CD4-positive, alpha-beta T cell treated with Interferon gamma for 1 hour (primary cell): ENCODE measurements around the gene KRTAP5-7.
"Not testable (repeated sequence)": the region's sequence is repeated elsewhere in the genome, so short reads cannot be mapped to it uniquely, and the experiment has no call there.

Experiments used
- DNase-seq: peaks from one replicate; pipeline ENCODE4 v3.0.0-alpha.2; 2020

KRTAP5-7 gene

GRCh38 chr11:71564430-71564829, 37.4 kb downstream of the KRTAP5-7 start:
- DNase-seq: no peak

DNA sequence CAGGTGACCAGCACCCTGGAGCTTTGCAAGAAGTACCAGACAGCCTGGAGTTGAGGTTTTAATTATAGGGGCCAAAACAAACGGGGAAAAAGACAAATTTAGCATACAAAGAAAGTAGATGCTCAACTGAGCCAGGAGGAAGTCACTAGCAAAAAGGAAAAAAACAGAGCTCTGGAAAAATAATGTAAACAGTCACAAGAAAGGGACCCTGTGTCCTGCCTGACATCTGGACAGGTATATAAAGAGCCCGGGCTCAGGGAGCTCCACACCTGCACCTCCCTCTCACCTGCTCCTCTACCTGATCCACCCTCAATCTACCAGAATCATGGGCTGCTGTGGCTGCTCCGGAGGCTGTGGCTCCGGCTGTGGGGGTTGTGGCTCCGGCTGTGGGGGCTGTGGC, 38.2 kb downstream of the KRTAP5-7 start, which contains the start of gene KRTAP5-10:
KRTAP5-10 (plus strand) TSS at position 301 of the 400 bp plus-strand sequence; CDS start at position 326, 25 bp downstream.
- DNase-seq: no peak

DNA sequence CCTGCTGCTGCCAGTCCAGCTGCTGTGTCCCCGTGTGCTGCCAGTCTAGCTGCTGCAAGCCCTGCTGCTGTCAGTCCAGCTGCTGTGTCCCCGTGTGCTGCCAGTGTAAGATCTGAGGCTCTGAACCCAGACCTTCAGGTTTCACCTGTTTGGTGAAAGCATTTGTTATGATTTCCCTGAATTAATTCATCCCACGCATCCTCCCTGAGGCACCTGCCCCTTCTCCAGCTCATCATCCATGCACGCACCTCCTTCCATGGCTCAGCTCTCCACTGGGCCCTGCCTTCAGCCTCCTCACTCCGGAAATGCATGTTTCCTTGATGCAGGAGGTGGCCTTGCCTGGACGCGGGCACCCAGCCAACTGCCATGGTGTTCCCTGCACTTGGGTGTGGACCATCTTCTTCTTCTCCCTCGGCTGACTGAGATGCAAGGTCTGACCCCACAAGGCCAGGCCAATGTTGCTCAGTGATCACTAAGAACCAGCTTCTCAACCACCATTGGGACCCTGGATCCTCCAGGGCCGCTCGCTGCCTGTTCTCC, 39.1 kb downstream of the KRTAP5-7 start:
- DNase-seq: no peak

DNA sequence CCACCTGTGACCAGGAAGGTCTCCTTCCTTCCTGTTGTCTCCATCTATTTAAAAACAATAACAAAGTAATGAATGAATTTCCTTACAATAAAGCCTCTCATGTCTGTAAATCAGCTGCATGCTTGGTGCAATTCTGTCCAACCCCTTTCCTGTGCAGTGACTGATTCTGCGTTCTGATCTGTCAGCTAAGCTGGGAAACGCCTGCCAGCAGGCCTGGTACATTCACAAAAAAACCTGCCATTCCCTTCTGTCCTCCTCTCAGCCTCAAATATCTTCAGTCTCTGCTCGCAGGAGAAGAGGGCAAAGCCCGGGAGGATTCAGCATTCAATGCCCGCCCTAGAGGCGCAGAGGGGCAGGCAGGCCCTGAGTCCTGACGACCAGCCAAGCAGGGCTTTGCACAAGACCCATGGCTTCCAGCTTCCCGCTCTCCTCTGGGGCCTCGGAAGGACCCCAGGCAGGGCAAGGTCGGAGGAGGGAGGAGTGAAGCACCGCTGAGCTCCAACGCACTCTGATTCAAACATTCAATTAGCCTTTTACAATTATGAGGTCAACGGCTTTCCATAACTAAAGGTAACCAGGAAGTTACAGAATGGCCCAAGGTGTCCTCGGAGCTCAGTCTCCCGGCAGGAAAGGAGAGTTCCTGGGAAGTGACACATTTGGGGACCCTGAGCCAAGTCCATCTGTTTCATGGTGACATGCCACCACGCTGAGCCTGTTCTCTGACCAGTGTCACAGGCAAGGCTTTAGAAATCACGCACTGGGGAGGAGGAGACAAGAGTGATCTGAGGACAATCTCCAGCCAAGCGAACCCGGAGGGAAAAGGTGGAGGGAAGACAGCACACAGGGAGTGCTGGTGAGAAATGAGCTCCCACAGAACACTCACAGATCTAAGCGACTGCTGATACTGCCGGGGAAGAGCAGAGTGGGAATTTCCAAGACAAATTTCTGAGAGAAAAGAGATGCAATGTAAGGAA, 39.8 kb downstream of the KRTAP5-7 start:
- DNase-seq: not testable (repeated sequence)

- not testable (repeated sequence) for DNase-seq
These were observed 40.6 kb downstream of the KRTAP5-7 start for GRCh38 chr11:71567633-71568032.

GRCh38 chr11:71568704-71569349, 41.8 kb downstream of the KRTAP5-7 start:
- DNase-seq: no peak

DNA sequence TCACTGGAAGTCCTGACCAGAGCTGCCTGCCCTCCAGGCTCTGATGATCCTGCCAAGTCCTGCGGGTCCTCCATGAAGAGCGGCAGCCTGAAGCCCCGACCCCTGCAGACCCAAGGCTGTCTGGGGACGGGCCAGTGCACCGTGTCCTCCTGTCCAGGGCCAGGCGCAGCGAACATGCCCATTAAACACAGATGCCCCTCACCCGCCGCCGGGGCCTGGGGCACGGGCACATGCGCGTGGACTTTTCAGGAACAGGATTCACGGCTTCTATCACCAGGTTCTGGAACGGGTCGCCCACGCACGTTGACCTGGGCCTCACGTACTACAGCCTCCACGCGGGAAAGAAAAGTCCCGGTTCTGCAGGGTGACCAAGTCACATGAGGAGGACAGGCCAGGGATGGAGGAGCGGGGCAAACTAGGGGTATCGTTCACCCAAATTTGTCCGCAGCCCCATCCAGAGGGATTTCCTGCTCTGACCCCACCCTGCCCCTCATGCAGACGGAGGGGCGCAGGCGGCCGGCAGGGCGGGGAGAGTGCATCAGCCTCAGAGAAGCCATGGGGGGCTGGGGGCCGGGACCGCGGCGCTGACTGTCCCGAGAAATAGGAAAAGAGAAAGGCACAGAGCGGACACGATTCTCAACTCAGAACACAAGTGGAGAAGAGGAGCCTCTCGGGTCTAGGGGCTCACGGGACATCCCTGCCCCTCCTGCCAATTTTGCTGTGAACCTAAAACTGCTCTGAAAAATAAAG, 44.2 kb downstream of the KRTAP5-7 start:
- not testable (repeated sequence) for DNase-seq

- no peak for DNase-seq
These were observed 45.7 kb downstream of the KRTAP5-7 start for GRCh38 chr11:71572811-71573210.

DNA sequence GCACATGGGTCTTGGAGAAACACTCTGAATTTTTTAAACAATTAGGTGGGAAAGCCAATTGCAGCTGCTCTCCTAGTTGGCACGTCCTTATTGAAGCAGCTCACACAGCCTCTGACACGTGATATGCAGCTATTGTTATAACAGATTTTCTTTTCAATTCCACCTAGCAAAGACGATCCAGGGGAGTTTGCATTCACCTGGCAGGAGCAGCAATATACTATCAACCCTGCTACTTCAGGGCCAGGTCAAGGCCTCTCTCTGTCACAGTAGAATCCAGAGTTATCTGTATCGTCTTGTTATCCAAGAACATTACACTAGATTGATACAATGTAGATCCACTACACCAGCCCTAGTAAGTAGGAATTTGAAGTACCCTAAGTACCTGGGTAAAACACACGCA, 47.4 kb downstream of the KRTAP5-7 start:
- no peak for DNase-seq

DNA sequence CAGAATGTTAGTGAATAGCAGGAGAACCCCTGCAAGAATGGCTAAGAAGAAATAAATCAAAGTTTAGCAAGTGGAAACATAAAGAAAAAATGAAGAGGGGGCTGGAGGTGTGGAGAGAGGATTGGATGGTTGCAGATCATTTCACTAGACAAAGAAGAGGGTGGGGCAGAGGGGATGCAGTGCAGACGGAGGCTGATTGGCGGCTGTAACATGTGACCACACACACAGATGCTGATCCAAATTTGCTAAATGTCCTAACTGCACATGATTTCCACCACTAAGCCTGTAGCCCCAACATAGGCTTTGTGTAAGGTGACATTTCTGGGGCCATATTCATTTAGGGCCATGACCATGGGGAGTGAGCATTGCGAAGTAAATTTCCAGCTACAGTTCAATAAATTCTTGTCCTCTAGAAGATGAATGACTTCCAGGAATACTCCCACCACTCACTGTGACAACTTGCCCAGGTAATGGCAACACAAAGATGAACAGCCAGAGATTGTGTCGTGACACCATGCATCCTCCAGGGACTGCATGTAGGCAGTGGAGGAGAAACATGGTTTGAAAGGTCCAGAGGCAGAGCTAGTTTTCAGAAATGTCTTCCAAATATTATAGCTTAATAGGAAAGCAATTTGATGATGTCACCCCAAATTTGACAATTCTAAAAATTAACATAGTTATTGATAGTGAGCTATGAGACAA, 48.8 kb downstream of the KRTAP5-7 start:
- no peak for DNase-seq

DNA sequence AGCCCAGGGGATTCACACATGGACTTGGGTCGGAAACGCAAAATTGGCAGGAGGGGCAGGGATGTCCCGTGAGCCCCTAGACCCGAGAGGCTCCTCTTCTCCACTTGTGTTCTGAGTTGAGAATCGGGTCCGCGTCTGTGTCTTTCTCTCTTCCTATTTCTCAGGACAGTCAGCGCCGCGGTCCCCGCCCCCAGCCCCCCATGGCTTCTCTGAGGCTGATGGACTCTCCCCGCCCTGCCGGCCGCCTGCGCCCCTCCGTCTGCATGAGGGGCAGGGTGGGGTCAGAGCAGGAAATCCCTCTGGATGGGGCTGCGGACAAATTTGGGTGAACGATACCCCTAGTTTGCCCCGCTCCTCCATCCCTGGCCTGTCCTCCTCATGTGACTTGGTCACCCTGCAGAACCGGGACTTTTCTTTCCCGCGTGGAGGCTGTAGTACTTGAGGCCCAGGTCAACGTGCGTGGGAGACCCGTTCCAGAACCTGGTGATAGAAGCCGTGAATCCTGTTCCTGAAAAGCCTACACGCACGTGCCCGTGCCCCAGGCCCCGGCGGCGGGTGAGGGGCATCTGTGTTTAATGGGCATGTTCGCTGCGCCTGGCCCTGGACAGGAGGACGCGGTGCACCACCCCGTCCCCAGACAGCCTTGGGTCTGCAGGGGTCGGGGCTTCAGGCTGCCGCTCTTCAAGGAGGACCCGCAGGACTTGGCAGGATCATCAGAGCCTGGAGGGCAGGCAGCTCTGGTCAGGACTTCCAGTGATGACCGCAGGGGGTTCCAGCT, 49.8 kb downstream of the KRTAP5-7 start:
- DNase-seq: not testable (repeated sequence)

GRCh38 chr11:71577469-71578004, 50.5 kb downstream of the KRTAP5-7 start:
- DNase-seq: no peak
